K562 (cell line): Measurements from ENCODE around the gene CHERP. TPM values are rescaled to one million over a fixed set of nuclear protein-coding genes. Genes with fewer than 3 reads are reported as not detected.
"Not testable (repeated sequence)": the region's sequence is repeated elsewhere in the genome, so short reads cannot be mapped to it uniquely, and the experiment has no call there.

Source experiments
- ATAC-seq: fragments of 200-7000 bp; cut with Tn5 transposase; 3 replicates; pipeline ENCODE4 v1.9.1; 2020; ENCODE audit warnings: moderate library complexity
- BruUV-seq: library from RNA; stranded (reverse); fragments of 400-500 nt; replicated peaks from 2 replicates; lab custom pipeline; 2021; lab: Mats Ljungman, UMichigan
- CTCF ChIA-PET: fragments of 300-600 bp; formaldehyde crosslinking; extraction: SDS; loops from one replicate; lab custom pipeline; 2021; ENCODE audit warnings: low intra/inter-chr PET ratio; lab: Yijun Ruan, JAX
- POLR2A ChIA-PET: fragments of 300-600, 350-650 bp; sonication (Branson Sonifier 250); formaldehyde crosslinking; extraction: SDS; loops from one replicate; lab custom pipeline; 2021; ENCODE audit warnings: antibody characterized with exemption, inconsistent platforms; lab: Yijun Ruan, JAX
- DNase-seq, 4 experiments: peaks; one replicate each; pipeline versions ENCODE4 v3.0.0 to v3.0.0-alpha.2; 2011 to 2018; ENCODE audit warnings: low spot score in 3 of 4, mixed read lengths in 3 of 4; ENCODE audit errors: extremely low read depth in 1 of 4
- FAIRE-seq: peaks from 2 replicates; lab custom pipeline; 2011; peaks lifted over from hg19 to GRCh38; lab: Jason Lieb, UNC
- H2AFZ ChIP-seq: 2 replicates; pipeline ENCODE4 v1.6.0; 2011; ENCODE audit warnings: low read depth, low read length, control low read depth, inconsistent platforms
- H3K27ac ChIP-seq: fragments of 200-600 bp; 3 replicates; pipeline ENCODE4 v1.8.0; 2011; ENCODE audit warnings: low read depth, mild to moderate bottlenecking, control low read depth, inconsistent platforms, low read length, moderate library complexity, mixed read lengths; ENCODE audit errors: extremely low read depth
- H3K27me3 ChIP-seq, 2 experiments: fragments of 300-600 bp in 1 of 2; 2 replicates in 1 of 2; 3 replicates in 1 of 2; pipeline versions ENCODE4 v1.6.0 to v1.8.0; 2011; ENCODE audit warnings: inconsistent platforms in 2 of 2, low read length in 2 of 2, mild to moderate bottlenecking in 1 of 2, mixed read lengths in 1 of 2, moderate library complexity in 1 of 2; ENCODE audit not compliant: control insufficient read depth in 2 of 2, insufficient read depth in 2 of 2
- H3K36me3 ChIP-seq: fragments of 300-600 bp; 3 replicates; pipeline ENCODE4 v1.8.0; 2011; ENCODE audit warnings: mild to moderate bottlenecking, low read length, inconsistent platforms; ENCODE audit not compliant: control insufficient read depth, insufficient read depth
- H3K4me1 ChIP-seq, 2 experiments: fragments of 200-600 bp in 1 of 2; replicated peaks in 1 of 2; 2 replicates in 1 of 2; 3 replicates in 1 of 2; pipeline versions ENCODE4 v1.5.1 to v1.8.0; 2011; ENCODE audit warnings: inconsistent platforms in 2 of 2, low read length in 2 of 2, mild to moderate bottlenecking in 1 of 2, mixed read lengths in 1 of 2, moderate library complexity in 1 of 2; ENCODE audit not compliant: control insufficient read depth in 2 of 2, insufficient read depth in 2 of 2
- H3K4me2 ChIP-seq: 2 replicates; pipeline ENCODE4 v1.6.1; 2011; ENCODE audit warnings: low read length, control low read depth, inconsistent platforms, mixed read lengths; ENCODE audit not compliant: insufficient read depth
- H3K4me3 ChIP-seq: fragments of 200-600 bp; sonication (generic), shearing (Covaris generic); 2 replicates; pipeline ENCODE4 v1.5.1; 2016; ENCODE audit warnings: control low read depth, inconsistent platforms
- H3K79me2 ChIP-seq: fragments of 200-600 bp; 3 replicates; pipeline ENCODE4 v1.8.0; 2011; ENCODE audit warnings: low read length, inconsistent platforms; ENCODE audit not compliant: control insufficient read depth, insufficient read depth
- H3K9ac ChIP-seq, 2 experiments: 2 replicates each; pipeline versions ENCODE4 v1.6.0 to v1.6.1; 2011; ENCODE audit warnings: low read depth in 2 of 2, low read length in 2 of 2, control low read depth in 1 of 2, inconsistent platforms in 1 of 2, mild to moderate bottlenecking in 1 of 2, mixed read lengths in 1 of 2; ENCODE audit not compliant: insufficient read depth in 1 of 2
- H3K9me1 ChIP-seq: one replicate; pipeline ENCODE4 v1.6.0; 2011; ENCODE audit warnings: inconsistent platforms, mild to moderate bottlenecking, low read length, moderate library complexity; ENCODE audit not compliant: control insufficient read depth, insufficient read depth
- H3K9me3 ChIP-seq: replicated peaks from 2 replicates; pipeline ENCODE4 v1.5.1; 2011; ENCODE audit warnings: low read depth, low read length, inconsistent platforms; ENCODE audit not compliant: control insufficient read depth, insufficient read depth
- H4K20me1 ChIP-seq: replicated peaks from 2 replicates; pipeline ENCODE4 v1.6.1; 2011; ENCODE audit warnings: low read length, inconsistent platforms, mixed read lengths; ENCODE audit not compliant: control insufficient read depth, insufficient read depth
- BDP1 ChIP-seq: IDR thresholded peaks from 3 replicates; pipeline ENCODE4 v1.6.1; 2011; ENCODE audit not compliant: insufficient read length, insufficient read depth
- CHD4 ChIP-seq: fragments of 200-600 bp; sonication (generic); IDR thresholded peaks from 3 replicates; pipeline ENCODE4 v1.6.1; 2012; ENCODE audit warnings: low read depth, mild to moderate bottlenecking, mixed read lengths, low read length, inconsistent platforms; ENCODE audit not compliant: insufficient read depth, insufficient replicate concordance, poor library complexity, severe bottlenecking
- DDX20 ChIP-seq: fragments of 450-650 bp; IDR thresholded peaks from 2 replicates; pipeline ENCODE4 v1.6.1; 2016; ENCODE audit warnings: missing genetic modification characterization, low read depth, mild to moderate bottlenecking, missing compliant biosample characterization, moderate library complexity
- ELF2 ChIP-seq: fragments of 250-450 bp; sonication (Bioruptor Pico); IDR thresholded peaks from 2 replicates; pipeline ENCODE4 v1.5.0; 2021; ENCODE audit warnings: mild to moderate bottlenecking
- HLTF ChIP-seq: fragments of 450-650 bp; IDR thresholded peaks from 2 replicates; pipeline ENCODE4 v1.6.1; 2016
- KLF16 ChIP-seq: IDR thresholded peaks from 2 replicates; pipeline ENCODE4 v1.6.1; 2016; ENCODE audit warnings: antibody characterized with exemption
- NCOA6 ChIP-seq: fragments of 450-650 bp; IDR thresholded peaks from 2 replicates; pipeline ENCODE4 v1.6.1; 2017; ENCODE audit warnings: mild to moderate bottlenecking
- PHB ChIP-seq: fragments of 250-450 bp; sonication (Bioruptor Pico); IDR thresholded peaks from 2 replicates; pipeline ENCODE4 v1.5.0; 2021
- POLR2B ChIP-seq: fragments of 450-650 bp; IDR thresholded peaks from 2 replicates; pipeline ENCODE4 v1.6.1; 2018; ENCODE audit warnings: low read depth; ENCODE audit not compliant: partially characterized antibody
- PTTG1 ChIP-seq: fragments of 450-650 bp; IDR thresholded peaks from 2 replicates; pipeline ENCODE4 v1.6.1; 2016; ENCODE audit warnings: low read depth, mild to moderate bottlenecking, missing genetic modification characterization, missing compliant biosample characterization
- RB1 ChIP-seq: fragments of 450-650 bp; IDR thresholded peaks from 2 replicates; pipeline ENCODE4 v1.6.1; 2017; ENCODE audit warnings: low read depth, mild to moderate bottlenecking
- SAP30 ChIP-seq: fragments of 200-600 bp; sonication (generic); IDR thresholded peaks from 2 replicates; pipeline ENCODE4 v1.6.1; 2012; ENCODE audit warnings: borderline replicate concordance, low read depth, mild to moderate bottlenecking, moderate library complexity, low read length, control low read depth, inconsistent platforms; ENCODE audit not compliant: insufficient read depth, poor library complexity, severe bottlenecking
- ZNF507 ChIP-seq: conservative IDR thresholded peaks from 2 replicates; pipeline ENCODE4 v1.6.1; 2017; ENCODE audit warnings: missing genetic modification characterization, missing compliant biosample characterization
- WGBS: fragments of 100-300 bp; shearing (Covaris generic); methylation state at CpG from one replicate; pipeline ENCODE4 v1.1.6; 2016; ENCODE audit warnings: low coverage, mixed read lengths; ENCODE audit not compliant: insufficient coverage; ENCODE audit errors: missing lambda C conversion rate; 5-methylcytosine and 5-hydroxymethylcytosine counted together
- in situ Hi-C: fragments of 300-500 bp; cut with MboI; formaldehyde crosslinking; loops from 4 replicates; pipeline ENCODE4 v1.15.0; 2018; ENCODE audit warnings: inconsistent platforms, mixed read lengths
- intact Hi-C: fragments of 100-400 bp; cut with micrococcal nuclease; formaldehyde crosslinking; loops from 2 replicates; pipeline ENCODE4 v1.14.2; 2022
- polyA plus RNA-seq, 8 experiments: library from polyadenylated mRNA; depleted of rRNA in 4 of 8; stranded (reverse) in 5 of 8; unstranded in 3 of 8; fragments of >200 nt; fragmentation: Nextera tagmentation in 2 of 8; fragmentation: Illumina TruSeq in 1 of 8; extraction: Ambion mirVana in 2 of 8; extraction: Trizol in 1 of 8; gene quantifications; 2 replicates each; pipeline versions ENCODE4 v1.2.1 to v1.2.3, GENCODE V29; 2011 to 2014; ENCODE audit warnings: inconsistent platforms in 1 of 8, missing spikeins in 1 of 8
- total RNA-seq, 7 experiments: library from RNA; depleted of rRNA in 6 of 7; stranded (reverse); fragments of >200 nt in 6 of 7; fragmentation: Illumina TruSeq in 2 of 7; extraction: Trizol in 2 of 7; gene quantifications; 2 replicates each; pipeline versions ENCODE4 v1.2.1 to v1.2.3, GENCODE V29; 2011 to 2021; ENCODE audit warnings: low replicate concordance in 1 of 7
- TF ChIP-seq, protein P1 (sequence below): IDR thresholded peaks from 2 replicates; pipeline ENCODE4 v1.6.1; 2012; ENCODE audit warnings: low read depth, low read length, improper control_type of control experiment, borderline replicate concordance
- TF ChIP-seq, protein P2 (sequence below): sonication (generic); formaldehyde crosslinking; IDR thresholded peaks from 2 replicates; pipeline ENCODE4 v1.9.0; 2022; ENCODE audit warnings: mild to moderate bottlenecking, missing genetic modification reagents

The CHERP gene
- total and polyA plus RNA-seq, 9 of the 15 experiments (the other 6 are each of a cell fraction or from before 2014, with no cell fraction given) = 0.60 to 85.1 (median 7.8) TPM

- WGBS = 93% methylated on average over 6 of the region's 6 CpGs
- H3K4me3 ChIP-seq, DNase-seq, ATAC-seq, H3K9me3 ChIP-seq, H3K9ac ChIP-seq, H3K9me1 ChIP-seq, H3K4me2 ChIP-seq, CTCF ChIA-PET, H3K27me3 ChIP-seq, in situ Hi-C loops, H3K4me1 ChIP-seq, H3K79me2 ChIP-seq, BruUV-seq, H4K20me1 ChIP-seq, intact Hi-C loops, H3K27ac ChIP-seq, FAIRE-seq, H2AFZ ChIP-seq: not testable (repeated sequence)
- POLR2A ChIA-PET = interaction anchor here (0.7 to 0.8 kb wide), 2 partner anchors 9 to 18 kb away, joined by 3 to 5 read pairs; no protein-coding TSS in a partner anchor
- peaks cover 58% of the 10 kb centered on the region; the same call in 2 of the 3 replicates for H3K36me3 ChIP-seq
These were observed 9.7 kb upstream of the CHERP start for GRCh38 chr19:16551902-16552301.

GRCh38 chr19:16548956-16549355 is 6.7 kb upstream of the CHERP start:
- Histone ChIP-seq H3K79me2 (peaks cover 6% of the 10 kb centered on the region; the same call in 2 of the 3 replicates), H3K9me3 (no peaks in the 10 kb centered on the region), H3K4me1 (peaks cover 0 to 4% of the 10 kb centered on the region in 2 experiments; a peak in 2 of 5 replicates), H2AFZ (no peak overlapping the region), H3K9me1 (no peaks in the 10 kb centered on the region), H3K36me3 (peaks cover 35% of the 10 kb centered on the region; the same call in 2 of the 3 replicates), H4K20me1 (no peaks in the 10 kb centered on the region; the same call in 1 of the 2 replicates), H3K27ac (no peak overlapping the region), H3K4me2 (no peak overlapping the region), H3K9ac (no peak overlapping the region), H3K4me3 (no peak overlapping the region), H3K27me3 (no peaks in the 10 kb centered on the region)
- DNase-seq (no peak), FAIRE-seq (no peak), ATAC-seq (no peak)
- BruUV-seq = no TSS peak
- in situ Hi-C loops = no loop called here
- CTCF ChIA-PET = no interaction called here
- intact Hi-C loops = loop anchor here (10.0 kb wide), 1 partner anchor 76 kb away; the partner anchor contains the start of gene MED26
- 98% methylated on average over 4 of the region's 4 CpGs for WGBS
- POLR2A ChIA-PET = interaction anchor here (0.7 to 1.2 kb wide), 2 partner anchors 9 to 31 kb away, joined by 4 read pairs; no protein-coding TSS in a partner anchor
- TF ChIP-seq PTTG1 (tag) (no peak), RB1 (no peak), BDP1 (no peak), KLF16 (no peak), NCOA6 (no peak), ELF2 (no peak), PHB (no peak), POLR2B (no peak), SAP30 (no peak), CHD4 (no peak), DDX20 (tag) (no peak), HLTF (no peak), ZNF507 (tag) (no peak)
- TF ChIP-seq, protein P1, sequence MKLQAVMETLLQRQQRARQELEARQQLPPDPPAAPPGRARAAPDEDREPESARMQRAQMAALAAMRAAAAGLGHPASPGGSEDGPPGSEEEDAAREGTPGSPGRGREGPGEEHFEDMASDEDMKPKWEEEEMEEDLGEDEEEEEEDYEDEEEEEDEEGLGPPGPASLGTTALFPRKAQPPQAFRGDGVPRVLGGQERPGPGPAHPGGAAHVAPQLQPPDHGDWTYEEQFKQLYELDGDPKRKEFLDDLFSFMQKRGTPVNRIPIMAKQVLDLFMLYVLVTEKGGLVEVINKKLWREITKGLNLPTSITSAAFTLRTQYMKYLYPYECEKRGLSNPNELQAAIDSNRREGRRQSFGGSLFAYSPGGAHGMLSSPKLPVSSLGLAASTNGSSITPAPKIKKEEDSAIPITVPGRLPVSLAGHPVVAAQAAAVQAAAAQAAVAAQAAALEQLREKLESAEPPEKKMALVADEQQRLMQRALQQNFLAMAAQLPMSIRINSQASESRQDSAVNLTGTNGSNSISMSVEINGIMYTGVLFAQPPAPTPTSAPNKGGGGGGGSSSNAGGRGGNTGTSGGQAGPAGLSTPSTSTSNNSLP = no peak
- TF ChIP-seq, protein P2, sequence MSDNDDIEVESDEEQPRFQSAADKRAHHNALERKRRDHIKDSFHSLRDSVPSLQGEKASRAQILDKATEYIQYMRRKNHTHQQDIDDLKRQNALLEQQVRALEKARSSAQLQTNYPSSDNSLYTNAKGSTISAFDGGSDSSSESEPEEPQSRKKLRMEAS (CRISPR knock-in tag) = no peak
